Measurements from ENCODE around the gene NTM.

NTM gene

GRCh38 chr11:132008872-132009271, 638.5 kb downstream of the NTM start:
- FAIRE-seq (no peak), DNase-seq (ENCODE audit: insufficient read length, low spot score) (no peak)
- no peak for TF ChIP-seq CTCF (IDR thresholded peaks at IDR 0.05; ENCODE audit: insufficient read depth, missing control alignments)

GRCh38 chr11:132020001-132020400, 649.6 kb downstream of the NTM start:
- FAIRE-seq, result no peak
- no peak for DNase-seq (ENCODE audit: insufficient read length, low spot score)
- no peak for TF ChIP-seq CTCF (IDR thresholded peaks at IDR 0.05; ENCODE audit: insufficient read depth, missing control alignments)

- FAIRE-seq, result no peak
- TF ChIP-seq CTCF (IDR thresholded peaks at IDR 0.05; ENCODE audit: insufficient read depth, missing control alignments), result no peak
Observed at GRCh38 chr11:132022285-132022684, 651.9 kb downstream of the NTM start.

GRCh38 chr11:132022733-132023478, 652.5 kb downstream of the NTM start:
- DNase-seq (ENCODE audit: insufficient read length, low spot score), result no peak
- FAIRE-seq, result no peak
- TF ChIP-seq CTCF (IDR thresholded peaks at IDR 0.05; ENCODE audit: insufficient read depth, missing control alignments), result no peak

More at GRCh38 chr11:132022285-132022684, 651.9 kb downstream of the NTM start:
- no peak for DNase-seq (ENCODE audit: insufficient read length, low spot score)

- TF ChIP-seq CTCF (IDR thresholded peaks at IDR 0.05; ENCODE audit: insufficient read depth, missing control alignments), result no peak
- no peak for DNase-seq (ENCODE audit: insufficient read length, low spot score)
- no peak for FAIRE-seq
Observed at GRCh38 chr11:132024587-132025295, 654.3 kb downstream of the NTM start.

- TF ChIP-seq CTCF (IDR thresholded peaks at IDR 0.05; ENCODE audit: insufficient read depth, missing control alignments), result no peak
- FAIRE-seq, result no peak
- no peak for DNase-seq (ENCODE audit: insufficient read length, low spot score)
Observed at GRCh38 chr11:132026746-132027145, 656.3 kb downstream of the NTM start.
